ENCODE results near the gene LRRC8B. TPM values are rescaled to one million over a fixed set of nuclear protein-coding genes. Genes with fewer than 3 reads are reported as not detected.

Gene LRRC8B
- total and polyA plus RNA-seq, 9 of the 15 experiments (the other 6 are each of a cell fraction or from before 2014, with no cell fraction given) = 4.3 to 43.7 (median 14.4) TPM

DNA sequence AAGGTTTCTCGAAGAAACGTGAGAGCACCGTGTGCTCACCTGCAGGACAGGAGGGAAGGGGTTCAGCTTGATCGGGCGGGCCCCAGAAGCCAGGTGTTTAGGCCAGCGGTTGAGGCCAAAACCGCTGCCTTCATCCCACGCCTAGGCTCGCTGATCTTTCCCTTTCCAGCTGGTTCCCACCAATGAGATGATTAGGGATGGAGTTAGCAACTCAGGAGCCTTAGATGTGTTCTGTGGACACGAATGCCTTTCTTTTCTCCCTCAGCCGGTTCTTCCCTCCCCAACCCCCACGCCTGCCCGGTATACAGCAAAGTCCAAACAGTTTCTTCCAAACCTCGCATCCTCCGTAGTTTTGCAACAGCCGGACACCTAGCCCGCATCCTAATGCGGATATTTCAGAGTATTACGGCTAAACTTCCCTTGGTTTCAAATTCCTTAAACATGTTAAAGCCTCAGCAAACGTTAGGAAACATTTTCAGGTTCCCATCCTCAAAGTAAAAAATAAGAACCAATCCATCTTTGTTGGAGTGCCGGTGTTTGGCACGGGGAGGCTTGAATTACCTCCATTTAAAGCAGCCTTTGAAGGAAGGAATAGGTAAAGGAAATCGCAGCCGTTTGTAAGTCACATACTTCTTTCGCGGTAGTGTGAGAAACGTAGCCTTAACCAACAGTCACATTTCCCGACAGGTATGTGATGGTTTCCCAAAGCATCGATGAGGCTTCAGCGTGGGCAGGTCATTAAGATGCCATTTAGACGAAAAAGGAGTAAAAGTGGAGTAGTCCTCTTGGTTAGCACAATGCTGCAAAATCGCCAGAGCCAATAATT is 109.4 kb downstream of the LRRC8B start:
- peak overlapping the region; percentile 76 to 98 for H3K9ac ChIP-seq (ENCODE audit: insufficient read depth in 1 of 2, low read depth in 2 of 2, low read length in 2 of 2)
- peak overlapping the region; percentile 93 for H3K4me2 ChIP-seq (ENCODE audit: insufficient read depth, low read length)
- DNase-seq (ENCODE audit: extremely low read depth in 1 of 4, low spot score in 3 of 4) (peak; percentile 18 to 38 (median 31)), ATAC-seq (peak; percentile 10), FAIRE-seq (no peak)
- H3K27me3 ChIP-seq (ENCODE audit: control insufficient read depth in 2 of 2, insufficient read depth in 2 of 2, low read length in 2 of 2) = no peaks in the 10 kb centered on the region
- CTCF ChIA-PET (ENCODE audit: low intra/inter-chr PET ratio) = interaction anchor here (3.1 kb wide), 1 partner anchor 129 kb away, joined by 29 read pairs; no protein-coding TSS in a partner anchor
- intact Hi-C loops (cut with micrococcal nuclease) (loop anchor here (2.0 to 5.0 kb wide), 2 partner anchors 69 to 353 kb away; no protein-coding TSS in a partner anchor), in situ Hi-C loops (cut with MboI) (loop anchor here (5.0 kb wide), 3 partner anchors 68 to 358 kb away; no protein-coding TSS in a partner anchor)
- H3K4me1 ChIP-seq (replicated peaks in 1 of 2; ENCODE audit: control insufficient read depth in 2 of 2, insufficient read depth in 2 of 2, low read length in 2 of 2) = peaks cover 13 to 20% of the 10 kb centered on the region in 2 experiments
- POLR2A ChIA-PET = interaction anchor here (1.2 to 1.8 kb wide), 3 partner anchors 15 to 129 kb away, joined by 3 to 8 read pairs (median 4); no protein-coding TSS in a partner anchor
- H2AFZ ChIP-seq (ENCODE audit: low read depth, low read length) = peak overlapping the region; percentile 92
- H3K9me3 ChIP-seq (replicated peaks; ENCODE audit: control insufficient read depth, insufficient read depth, low read depth, low read length) = no peaks in the 10 kb centered on the region
- H3K27ac ChIP-seq (ENCODE audit: extremely low read depth, low read depth, low read length) = peak overlapping the region; percentile 67
- no peaks in the 10 kb centered on the region for H3K9me1 ChIP-seq (ENCODE audit: control insufficient read depth, insufficient read depth, low read length)
- peak overlapping the region; percentile 76 for H3K4me3 ChIP-seq
- H3K79me2 ChIP-seq (ENCODE audit: control insufficient read depth, insufficient read depth, low read length) = peaks cover 44% of the 10 kb centered on the region
- no peaks in the 10 kb centered on the region for H4K20me1 ChIP-seq (replicated peaks; ENCODE audit: control insufficient read depth, insufficient read depth, low read length)
- H3K36me3 ChIP-seq (ENCODE audit: control insufficient read depth, insufficient read depth, low read length) = no peaks in the 10 kb centered on the region
- 8% methylated on average over 31 of the region's 32 CpGs for WGBS (ENCODE audit: insufficient coverage, low coverage, missing lambda C conversion rate)
- TSS peak; percentile 37 for BruUV-seq (replicated peaks)
- TF ChIP-seq, protein P1, sequence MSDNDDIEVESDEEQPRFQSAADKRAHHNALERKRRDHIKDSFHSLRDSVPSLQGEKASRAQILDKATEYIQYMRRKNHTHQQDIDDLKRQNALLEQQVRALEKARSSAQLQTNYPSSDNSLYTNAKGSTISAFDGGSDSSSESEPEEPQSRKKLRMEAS (CRISPR knock-in tag; IDR thresholded peaks at IDR 0.05) = 0 out of 2 replicates have a peak, but pooled peaks have one; percentile 3
- TF ChIP-seq TCFL5 (CRISPR knock-in tag; conservative IDR thresholded peaks at IDR 0.05) (no peak), MED1 (CRISPR knock-in tag; IDR thresholded peaks at IDR 0.05; ENCODE audit: borderline replicate concordance) (no peak), CTBP1 (IDR thresholded peaks at IDR 0.05; ENCODE audit: borderline replicate concordance) (peak; percentile 9; the same call in 1 of the 2 replicates), ZEB2 (IDR thresholded peaks at IDR 0.05) (peak; percentile 44; the same call in 1 of the 2 replicates), RHOXF2B (CRISPR knock-in tag; conservative IDR thresholded peaks at IDR 0.05) (no peak), MAFK (IDR thresholded peaks at IDR 0.05; ENCODE audit: low read length) (no peak), CEBPB (tag; IDR thresholded peaks at IDR 0.05) (peak; percentile 41), NFYB (IDR thresholded peaks at IDR 0.05; ENCODE audit: extremely low read depth, insufficient read length) (peak; percentile 19)
- TF ChIP-seq, protein P2, sequence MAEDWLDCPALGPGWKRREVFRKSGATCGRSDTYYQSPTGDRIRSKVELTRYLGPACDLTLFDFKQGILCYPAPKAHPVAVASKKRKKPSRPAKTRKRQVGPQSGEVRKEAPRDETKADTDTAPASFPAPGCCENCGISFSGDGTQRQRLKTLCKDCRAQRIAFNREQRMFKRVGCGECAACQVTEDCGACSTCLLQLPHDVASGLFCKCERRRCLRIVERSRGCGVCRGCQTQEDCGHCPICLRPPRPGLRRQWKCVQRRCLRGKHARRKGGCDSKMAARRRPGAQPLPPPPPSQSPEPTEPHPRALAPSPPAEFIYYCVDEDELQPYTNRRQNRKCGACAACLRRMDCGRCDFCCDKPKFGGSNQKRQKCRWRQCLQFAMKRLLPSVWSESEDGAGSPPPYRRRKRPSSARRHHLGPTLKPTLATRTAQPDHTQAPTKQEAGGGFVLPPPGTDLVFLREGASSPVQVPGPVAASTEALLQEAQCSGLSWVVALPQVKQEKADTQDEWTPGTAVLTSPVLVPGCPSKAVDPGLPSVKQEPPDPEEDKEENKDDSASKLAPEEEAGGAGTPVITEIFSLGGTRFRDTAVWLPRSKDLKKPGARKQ (CRISPR knock-in tag; IDR thresholded peaks at IDR 0.05) = 0 out of 2 replicates have a peak, but pooled peaks have one; percentile 32
- TF ChIP-seq, protein P3, sequence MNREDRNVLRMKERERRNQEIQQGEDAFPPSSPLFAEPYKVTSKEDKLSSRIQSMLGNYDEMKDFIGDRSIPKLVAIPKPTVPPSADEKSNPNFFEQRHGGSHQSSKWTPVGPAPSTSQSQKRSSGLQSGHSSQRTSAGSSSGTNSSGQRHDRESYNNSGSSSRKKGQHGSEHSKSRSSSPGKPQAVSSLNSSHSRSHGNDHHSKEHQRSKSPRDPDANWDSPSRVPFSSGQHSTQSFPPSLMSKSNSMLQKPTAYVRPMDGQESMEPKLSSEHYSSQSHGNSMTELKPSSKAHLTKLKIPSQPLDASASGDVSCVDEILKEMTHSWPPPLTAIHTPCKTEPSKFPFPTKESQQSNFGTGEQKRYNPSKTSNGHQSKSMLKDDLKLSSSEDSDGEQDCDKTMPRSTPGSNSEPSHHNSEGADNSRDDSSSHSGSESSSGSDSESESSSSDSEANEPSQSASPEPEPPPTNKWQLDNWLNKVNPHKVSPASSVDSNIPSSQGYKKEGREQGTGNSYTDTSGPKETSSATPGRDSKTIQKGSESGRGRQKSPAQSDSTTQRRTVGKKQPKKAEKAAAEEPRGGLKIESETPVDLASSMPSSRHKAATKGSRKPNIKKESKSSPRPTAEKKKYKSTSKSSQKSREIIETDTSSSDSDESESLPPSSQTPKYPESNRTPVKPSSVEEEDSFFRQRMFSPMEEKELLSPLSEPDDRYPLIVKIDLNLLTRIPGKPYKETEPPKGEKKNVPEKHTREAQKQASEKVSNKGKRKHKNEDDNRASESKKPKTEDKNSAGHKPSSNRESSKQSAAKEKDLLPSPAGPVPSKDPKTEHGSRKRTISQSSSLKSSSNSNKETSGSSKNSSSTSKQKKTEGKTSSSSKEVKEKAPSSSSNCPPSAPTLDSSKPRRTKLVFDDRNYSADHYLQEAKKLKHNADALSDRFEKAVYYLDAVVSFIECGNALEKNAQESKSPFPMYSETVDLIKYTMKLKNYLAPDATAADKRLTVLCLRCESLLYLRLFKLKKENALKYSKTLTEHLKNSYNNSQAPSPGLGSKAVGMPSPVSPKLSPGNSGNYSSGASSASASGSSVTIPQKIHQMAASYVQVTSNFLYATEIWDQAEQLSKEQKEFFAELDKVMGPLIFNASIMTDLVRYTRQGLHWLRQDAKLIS (CRISPR knock-in tag; IDR thresholded peaks at IDR 0.05) = 0 out of 2 replicates have a peak, but pooled peaks have one; percentile 10
